Measurements from ENCODE around the gene TMEM135.
"Not testable (repeated sequence)": the region's sequence is repeated elsewhere in the genome, so short reads cannot be mapped to it uniquely, and the experiment has no call there.

The TMEM135 gene

GRCh38 chr11:86996953-86997570 is 40.7 kb upstream of the TMEM135 start:
- no peak for TF ChIP-seq CTCF (conservative IDR thresholded peaks at IDR 0.05; ENCODE audit: low read depth, low read length)
- no peak for DNase-seq (ENCODE audit: low read depth)
- no peak overlapping the region for H3K4me3 ChIP-seq (ENCODE audit: low read depth, low read length)

GRCh38 chr11:86999388-86999787 is 38.3 kb upstream of the TMEM135 start:
- DNase-seq (ENCODE audit: low read depth), result no peak
- no peak overlapping the region for H3K4me3 ChIP-seq (ENCODE audit: low read depth, low read length)
- no peak for TF ChIP-seq CTCF (conservative IDR thresholded peaks at IDR 0.05; ENCODE audit: low read depth, low read length)

DNA sequence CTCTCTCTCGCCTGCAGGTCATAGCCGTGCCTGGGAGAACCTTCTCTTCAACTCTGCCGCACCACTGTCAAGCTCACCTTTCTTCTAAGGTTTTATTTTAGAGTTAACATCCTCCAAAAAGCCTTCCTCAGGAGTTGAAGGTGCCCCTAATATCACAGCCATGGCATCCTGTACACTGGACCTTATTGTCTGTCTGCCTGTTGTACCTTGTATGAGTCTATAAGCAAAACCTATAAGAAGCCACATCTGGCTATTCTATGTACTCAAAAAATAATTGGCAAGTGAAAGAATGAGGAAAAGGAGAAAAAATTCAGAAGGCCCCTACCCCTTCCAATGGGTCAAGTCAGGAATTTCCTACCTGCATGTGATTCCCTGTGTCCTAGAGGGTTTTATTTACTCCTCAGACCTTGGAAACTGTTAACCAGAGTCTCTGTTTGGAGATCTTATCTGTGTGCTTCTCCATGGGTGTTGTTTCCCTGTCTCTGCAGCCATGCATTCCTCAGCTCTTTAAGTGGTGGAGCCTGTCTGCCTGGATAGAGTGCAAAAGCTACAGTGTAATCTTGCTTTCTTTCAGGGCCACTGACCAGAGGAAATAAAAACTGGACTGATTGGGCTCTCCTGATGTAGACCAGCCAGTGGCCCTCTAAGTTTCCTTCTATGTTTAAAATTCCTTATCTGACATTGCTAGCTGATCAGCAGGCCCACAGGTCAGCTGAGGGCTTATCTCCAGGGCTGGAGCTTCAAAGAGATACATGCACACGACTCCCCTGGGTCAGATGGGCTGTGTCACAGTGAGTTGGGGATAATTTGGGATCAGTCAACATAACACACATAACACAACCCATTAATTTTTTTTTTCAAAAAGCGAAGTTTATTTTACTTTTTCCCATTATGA is 37.6 kb upstream of the TMEM135 start:
- no peak for TF ChIP-seq CTCF (conservative IDR thresholded peaks at IDR 0.05; ENCODE audit: low read depth, low read length)
- peak; percentile 72 for DNase-seq (ENCODE audit: low read depth)

GRCh38 chr11:87002918-87003317 is 34.8 kb upstream of the TMEM135 start:
- no peak for DNase-seq (ENCODE audit: low read depth)
- no peak overlapping the region for H3K4me3 ChIP-seq (ENCODE audit: low read depth, low read length)
- no peak for TF ChIP-seq CTCF (conservative IDR thresholded peaks at IDR 0.05; ENCODE audit: low read depth, low read length)

More for the DNA sequence above, 37.6 kb upstream of the TMEM135 start:
- no peak overlapping the region for H3K4me3 ChIP-seq (ENCODE audit: low read depth, low read length)

DNA sequence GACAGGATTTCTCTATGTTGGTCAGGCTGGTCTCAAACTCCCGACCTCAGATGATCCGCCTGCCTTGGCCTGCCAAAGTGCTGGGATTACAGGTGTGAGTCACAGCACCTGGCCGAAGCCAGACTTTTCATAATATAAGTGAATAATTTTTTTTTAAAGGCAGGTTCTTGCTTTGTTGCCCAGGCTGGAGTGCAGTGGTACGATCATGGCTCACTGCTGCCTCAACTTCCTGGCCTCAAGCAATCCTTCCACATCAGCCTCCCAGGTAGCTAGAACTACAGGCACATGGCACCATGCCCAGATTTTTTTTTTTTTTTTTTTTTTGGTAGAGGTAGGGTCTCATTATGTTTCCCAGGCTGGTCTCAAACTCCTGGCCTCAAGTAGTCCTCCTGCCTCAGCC is 33.5 kb upstream of the TMEM135 start:
- H3K4me3 ChIP-seq (ENCODE audit: low read depth, low read length); DNase-seq (ENCODE audit: low read depth): not testable (repeated sequence)

GRCh38 chr11:87005569-87005921 is 32.2 kb upstream of the TMEM135 start:
- DNase-seq (ENCODE audit: low read depth), result no peak
- no peak for TF ChIP-seq CTCF (conservative IDR thresholded peaks at IDR 0.05; ENCODE audit: low read depth, low read length)
- H3K4me3 ChIP-seq (ENCODE audit: low read depth, low read length), result no peak overlapping the region

DNA sequence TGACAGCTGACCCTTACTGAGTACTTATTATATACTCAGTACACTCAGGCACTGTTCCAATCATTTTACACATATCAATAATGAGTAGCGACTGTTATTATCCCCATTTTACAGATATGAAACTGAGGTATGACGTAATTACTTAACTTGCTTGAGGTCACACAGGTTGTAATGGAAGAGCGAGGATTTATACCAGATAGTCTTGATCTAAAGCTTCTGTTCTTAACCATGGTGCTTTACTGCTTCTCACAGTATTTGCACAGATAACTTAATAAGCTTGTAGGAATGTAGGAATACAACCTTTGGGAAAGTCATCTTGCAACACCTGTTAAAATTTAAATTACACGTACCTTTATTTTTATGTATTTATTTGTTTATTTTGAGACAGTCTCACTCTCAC is 31.7 kb upstream of the TMEM135 start:
- no peak for TF ChIP-seq CTCF (conservative IDR thresholded peaks at IDR 0.05; ENCODE audit: low read depth, low read length)
- no peak for DNase-seq (ENCODE audit: low read depth)
- H3K4me3 ChIP-seq (ENCODE audit: low read depth, low read length), result no peak overlapping the region

All from choroid plexus epithelial cell (primary cell).